GM12878 (cell line): Measurements from ENCODE around the gene NUDT7. TPM values are rescaled to one million over a fixed set of nuclear protein-coding genes. Genes with fewer than 3 reads are reported as not detected.
A peak's percentile ranks its signal among the peaks of the same experiment; 100 is the strongest.

Experiments
- ATF3 ChIP-seq: IDR thresholded peaks from 2 replicates; pipeline ENCODE4 v1.6.1; 2011; ENCODE audit warnings: low read depth, mild to moderate bottlenecking, low read length, moderate library complexity, borderline replicate concordance; ENCODE audit errors: extremely low read depth
- BCL3 ChIP-seq: IDR thresholded peaks from 2 replicates; pipeline ENCODE4 v1.6.1; 2011; ENCODE audit warnings: borderline replicate concordance, low read depth, mild to moderate bottlenecking, moderate library complexity, low read length; ENCODE audit not compliant: insufficient read depth, poor library complexity, severe bottlenecking
- BHLHE40 ChIP-seq, 2 experiments: fragments of 450-650 bp in 1 of 2; IDR thresholded peaks; 2 replicates each; pipeline ENCODE4 v1.6.1; 2011 to 2017; ENCODE audit warnings: low read depth in 2 of 2, borderline replicate concordance in 1 of 2, improper control_type of control experiment in 1 of 2, low read length in 1 of 2, mild to moderate bottlenecking in 1 of 2
- EED ChIP-seq: sonication (generic); IDR thresholded peaks from 2 replicates; pipeline ENCODE4 v1.6.1; 2016; ENCODE audit warnings: antibody characterized with exemption, low read depth
- ESRRA ChIP-seq: IDR thresholded peaks from 2 replicates; pipeline ENCODE4 v1.6.1; 2012; ENCODE audit warnings: mild to moderate bottlenecking, low read length, improper control_type of control experiment
- GABPA ChIP-seq: IDR thresholded peaks from 2 replicates; pipeline ENCODE4 v1.6.1; 2014; ENCODE audit warnings: antibody characterized with exemption, low read depth, mild to moderate bottlenecking, inconsistent platforms
- HDGF ChIP-seq: fragments of 450-650 bp; IDR thresholded peaks from 2 replicates; pipeline ENCODE4 v1.6.1; 2016; ENCODE audit warnings: antibody characterized with exemption
- IKZF1 ChIP-seq: fragments of 450-650 bp; conservative IDR thresholded peaks from 2 replicates; pipeline ENCODE4 v1.6.1; 2017; ENCODE audit warnings: antibody characterized with exemption, mild to moderate bottlenecking
- KDM1A ChIP-seq: fragments of 200-600 bp; sonication (generic); IDR thresholded peaks from 2 replicates; pipeline ENCODE4 v1.6.1; 2016; ENCODE audit warnings: borderline replicate concordance
- KLF5 ChIP-seq: fragments of 450-650 bp; IDR thresholded peaks from 2 replicates; pipeline ENCODE4 v1.6.1; 2014; ENCODE audit warnings: mild to moderate bottlenecking; ENCODE audit not compliant: partially characterized antibody
- MXI1 ChIP-seq: fragments of 150-350 bp; IDR thresholded peaks from 2 replicates; pipeline ENCODE4 v1.6.1; 2011; ENCODE audit warnings: low read depth, mild to moderate bottlenecking, inconsistent platforms, low read length, improper control_type of control experiment
- NBN ChIP-seq: fragments of 450-650 bp; IDR thresholded peaks from 2 replicates; pipeline ENCODE4 v1.6.1; 2016
- NFIC ChIP-seq: IDR thresholded peaks from 2 replicates; pipeline ENCODE4 v1.6.1; 2012; ENCODE audit warnings: low read depth, mild to moderate bottlenecking, inconsistent platforms, low read length, moderate library complexity
- POLR2AphosphoS2 ChIP-seq: IDR thresholded peaks from 2 replicates; pipeline ENCODE4 v1.6.1; 2011; ENCODE audit warnings: low read depth, mild to moderate bottlenecking, low read length, improper control_type of control experiment, moderate library complexity
- POLR2AphosphoS5 ChIP-seq: IDR thresholded peaks from 2 replicates; pipeline ENCODE4 v1.6.1; 2011; ENCODE audit warnings: mild to moderate bottlenecking, low read length, inconsistent platforms
- RB1 ChIP-seq: fragments of 450-650 bp; formaldehyde crosslinking; IDR thresholded peaks from 2 replicates; pipeline ENCODE4 v1.6.1; 2017; ENCODE audit warnings: mild to moderate bottlenecking, borderline replicate concordance
- SKIL ChIP-seq: fragments of 450-650 bp; IDR thresholded peaks from 2 replicates; pipeline ENCODE4 v1.6.1; 2017; ENCODE audit warnings: mild to moderate bottlenecking, low read depth, inconsistent platforms; ENCODE audit not compliant: poor library complexity, severe bottlenecking
- TARDBP ChIP-seq: IDR thresholded peaks from 2 replicates; pipeline ENCODE4 v1.6.1; 2016; ENCODE audit warnings: borderline replicate concordance
- USF1 ChIP-seq: IDR thresholded peaks from 2 replicates; pipeline ENCODE4 v1.6.1; 2011; ENCODE audit warnings: borderline replicate concordance, low read depth, mild to moderate bottlenecking, moderate library complexity, mixed read lengths, low read length; ENCODE audit not compliant: insufficient read depth; ENCODE audit errors: extremely low read length
- ZNF622 ChIP-seq: fragments of 450-650 bp; IDR thresholded peaks from 2 replicates; pipeline ENCODE4 v1.6.1; 2017; ENCODE audit warnings: mild to moderate bottlenecking, inconsistent platforms
- ZNF687 ChIP-seq: fragments of 450-650 bp; IDR thresholded peaks from 2 replicates; pipeline ENCODE4 v1.6.1; 2017; ENCODE audit warnings: mild to moderate bottlenecking, moderate library complexity
- polyA plus RNA-seq, 11 experiments: library from polyadenylated mRNA; depleted of rRNA in 4 of 11; unstranded in 6 of 11; stranded (reverse) in 5 of 11; fragments of >200 nt; fragmentation: Nextera tagmentation in 4 of 11; fragmentation: Illumina TruSeq in 1 of 11; extraction: Ambion mirVana in 4 of 11; extraction: Trizol in 1 of 11; gene quantifications; 1 replicate in 1 of 11; 2 replicates in 10 of 11; pipeline versions ENCODE4 v1.2.1 to v1.2.3, GENCODE V29; 2011 to 2016; ENCODE audit warnings: inconsistent platforms in 2 of 11, missing spikeins in 2 of 11, low read depth in 1 of 11
- total RNA-seq, 4 experiments: library from RNA; depleted of rRNA in 3 of 4; stranded (reverse); fragments of >200 nt in 3 of 4; fragmentation: Illumina TruSeq in 1 of 4; extraction: Trizol in 1 of 4; gene quantifications; 2 replicates each; pipeline versions ENCODE4 v1.2.1 to v1.2.3, GENCODE V29; 2013 to 2021

The NUDT7 gene
- total and polyA plus RNA-seq, 10 of the 15 experiments (the other 5 are each of a cell fraction or from before 2014, with no cell fraction given): 2.8 to 14.3 (median 5.2) TPM

GRCh38 chr16:77722309-77723107 lies at the start of gene NUDT7 (continued):
- no peak for TF ChIP-seq SKIL
- TF ChIP-seq ATF3: no peak
- TF ChIP-seq ZNF622: no peak
- no peak for TF ChIP-seq POLR2AphosphoS2
- TF ChIP-seq HDGF: no peak
- peak; percentile 67; the same call in 1 of the 2 replicates for TF ChIP-seq RB1
- 0 out of 2 replicates have a peak, but pooled peaks have one; percentile 29 for TF ChIP-seq ZNF687
- TF ChIP-seq GABPA: no peak
- TF ChIP-seq MXI1: no peak; the same call in 1 of the 2 replicates
- TF ChIP-seq ESRRA: no peak
- TF ChIP-seq NBN: no peak
- TF ChIP-seq KLF5: no peak
- no peak for TF ChIP-seq KDM1A
- TF ChIP-seq EED: no peak
- no peak for TF ChIP-seq BCL3
- no peak for TF ChIP-seq NFIC
- peak; percentile 38; the same call in 1 of the 2 replicates for TF ChIP-seq IKZF1
- TF ChIP-seq BHLHE40 (IDR thresholded peaks at IDR 0.05; ENCODE audit: borderline replicate concordance in 1 of 2, low read depth in 2 of 2, low read length in 1 of 2): no peak
- TF ChIP-seq POLR2AphosphoS5: no peak
- TF ChIP-seq USF1: no peak
- TF ChIP-seq TARDBP: no peak
